Dedifferentiated amniotic fluid mesenchymal stem cell (primary cell): ENCODE data around the gene GSE1.

Experiments used
- DNase-seq: peaks from one replicate; pipeline ENCODE4 v3.0.0-alpha.2; 2016; ENCODE audit errors: extremely low spot score

Gene GSE1

GRCh38 chr16:85645021-85645589, 32.0 kb downstream of the GSE1 start:
- no peak for DNase-seq

GRCh38 chr16:85646358-85646907, 33.3 kb downstream of the GSE1 start:
- DNase-seq = no peak

- DNase-seq = no peak
Observed at GRCh38 chr16:85646976-85647375, 33.9 kb downstream of the GSE1 start.

GRCh38 chr16:85648070-85648714, 35.1 kb downstream of the GSE1 start:
- no peak for DNase-seq

- DNase-seq = no peak
Observed at GRCh38 chr16:85648805-85649204, 35.7 kb downstream of the GSE1 start.

GRCh38 chr16:85649411-85650134, 36.5 kb downstream of the GSE1 start:
- DNase-seq = no peak

GRCh38 chr16:85650135-85650843, 37.2 kb downstream of the GSE1 start:
- DNase-seq = no peak

GRCh38 chr16:85650844-85651628, 37.9 kb downstream of the GSE1 start:
- DNase-seq = no peak

- no peak for DNase-seq
Observed at GRCh38 chr16:85651629-85652430, 38.7 kb downstream of the GSE1 start.

GRCh38 chr16:85652431-85653221, 39.5 kb downstream of the GSE1 start:
- DNase-seq = no peak

- no peak for DNase-seq
Observed at GRCh38 chr16:85653290-85653891, 40.3 kb downstream of the GSE1 start.

GRCh38 chr16:85654251-85655095, 41.4 kb downstream of the GSE1 start:
- DNase-seq = no peak

- no peak for DNase-seq
Observed at GRCh38 chr16:85655216-85656129, 42.4 kb downstream of the GSE1 start.

- DNase-seq = no peak
Observed at GRCh38 chr16:85656351-85657266, 43.5 kb downstream of the GSE1 start.

- DNase-seq = no peak
Observed at GRCh38 chr16:85657267-85657650, 44.1 kb downstream of the GSE1 start.

- no peak for DNase-seq
Observed at GRCh38 chr16:85657996-85658395, 44.9 kb downstream of the GSE1 start.
